Ovary (tissue), 3 donors: ENCODE data around the gene NQO1.

Source experiments
- EP300 ChIP-seq: sonication (generic); formaldehyde crosslinking; IDR thresholded peaks from one replicate; pipeline ENCODE4 v1.6.1; 2017; ENCODE audit warnings: antibody characterized with exemption
- POLR2A ChIP-seq: fragments of 450-650 bp; IDR thresholded peaks from one replicate; pipeline ENCODE4 v1.6.1; 2017; ENCODE audit warnings: antibody characterized with exemption, mild to moderate bottlenecking, moderate library complexity
- TF ChIP-seq, protein P1 (sequence below), 3 donors: fragments of 450-650 bp in 2 of 3; fragments of 200-600 bp in 1 of 3; IDR thresholded peaks; one replicate each; pipeline versions ENCODE4 v1.5.1 to v1.8.0; 2016 to 2022; ENCODE audit warnings: antibody characterized with exemption in 3 of 3, mild to moderate bottlenecking in 1 of 3
- donor health status: DM: no; HTN: no; CAD: no.

DNA sequence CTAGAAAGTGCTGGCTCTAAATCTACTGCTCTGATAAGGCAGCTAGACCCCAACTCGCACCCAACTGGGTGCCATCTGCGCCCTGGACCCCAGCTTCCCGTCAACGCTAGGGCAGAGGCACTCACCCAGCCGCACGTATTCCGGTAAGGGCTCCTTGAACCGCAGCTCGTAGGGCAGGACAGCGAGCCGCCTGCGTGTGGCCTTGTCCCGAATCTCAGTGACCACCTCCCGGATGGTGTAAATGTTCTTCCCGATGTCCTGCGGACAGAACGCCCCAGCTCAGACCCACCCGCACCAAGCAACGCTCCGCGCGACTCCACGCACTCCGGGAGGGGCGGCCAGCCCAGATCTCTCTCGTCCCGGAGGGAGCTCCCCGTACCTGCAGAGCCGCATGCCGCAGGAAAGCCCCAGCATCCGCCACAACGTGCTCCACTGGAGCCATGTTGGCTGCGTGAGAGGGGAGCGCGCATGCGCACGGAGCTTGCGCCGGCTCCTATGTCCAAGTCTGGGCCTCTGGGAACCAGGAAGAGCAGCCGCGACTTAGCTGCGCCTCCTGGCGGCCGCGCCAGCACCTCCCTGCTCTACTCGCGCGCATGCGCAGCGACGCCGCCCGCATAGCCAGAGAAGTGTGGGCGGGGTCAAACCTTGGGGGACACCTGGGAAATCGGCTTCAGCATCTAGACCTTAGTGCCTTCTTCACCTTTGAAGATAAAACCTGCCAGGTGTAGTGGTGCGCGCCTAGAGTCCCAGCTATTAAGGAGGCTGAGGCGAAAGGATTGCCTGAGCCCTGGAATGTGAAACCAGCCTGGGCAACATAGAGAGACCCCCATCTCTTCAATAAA is 28.3 kb upstream of the NQO1 start, which contains the start of gene NOB1:
- TF ChIP-seq, protein P1, sequence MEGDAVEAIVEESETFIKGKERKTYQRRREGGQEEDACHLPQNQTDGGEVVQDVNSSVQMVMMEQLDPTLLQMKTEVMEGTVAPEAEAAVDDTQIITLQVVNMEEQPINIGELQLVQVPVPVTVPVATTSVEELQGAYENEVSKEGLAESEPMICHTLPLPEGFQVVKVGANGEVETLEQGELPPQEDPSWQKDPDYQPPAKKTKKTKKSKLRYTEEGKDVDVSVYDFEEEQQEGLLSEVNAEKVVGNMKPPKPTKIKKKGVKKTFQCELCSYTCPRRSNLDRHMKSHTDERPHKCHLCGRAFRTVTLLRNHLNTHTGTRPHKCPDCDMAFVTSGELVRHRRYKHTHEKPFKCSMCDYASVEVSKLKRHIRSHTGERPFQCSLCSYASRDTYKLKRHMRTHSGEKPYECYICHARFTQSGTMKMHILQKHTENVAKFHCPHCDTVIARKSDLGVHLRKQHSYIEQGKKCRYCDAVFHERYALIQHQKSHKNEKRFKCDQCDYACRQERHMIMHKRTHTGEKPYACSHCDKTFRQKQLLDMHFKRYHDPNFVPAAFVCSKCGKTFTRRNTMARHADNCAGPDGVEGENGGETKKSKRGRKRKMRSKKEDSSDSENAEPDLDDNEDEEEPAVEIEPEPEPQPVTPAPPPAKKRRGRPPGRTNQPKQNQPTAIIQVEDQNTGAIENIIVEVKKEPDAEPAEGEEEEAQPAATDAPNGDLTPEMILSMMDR (IDR thresholded peaks at IDR 0.05) = peak; percentile 95 to 100 (median 100)
- TF ChIP-seq POLR2A (peak; percentile 50), EP300 (no peak)
